Loucy (cell line): Measurements from ENCODE around the gene GMIP.

Experiments
- EZH2phosphoT487 ChIP-seq: fragments of 200-600 bp; IDR thresholded peaks from 2 replicates; pipeline ENCODE4 v1.6.1; 2018; ENCODE audit warnings: antibody characterized with exemption, mild to moderate bottlenecking, moderate library complexity, borderline replicate concordance
- TF ChIP-seq, protein P1 (sequence below): fragments of 200-600 bp; sonication (generic); conservative IDR thresholded peaks from 2 replicates; pipeline ENCODE4 v1.5.1; 2014; ENCODE audit warnings: mild to moderate bottlenecking, antibody characterized with exemption, low read length

DNA sequence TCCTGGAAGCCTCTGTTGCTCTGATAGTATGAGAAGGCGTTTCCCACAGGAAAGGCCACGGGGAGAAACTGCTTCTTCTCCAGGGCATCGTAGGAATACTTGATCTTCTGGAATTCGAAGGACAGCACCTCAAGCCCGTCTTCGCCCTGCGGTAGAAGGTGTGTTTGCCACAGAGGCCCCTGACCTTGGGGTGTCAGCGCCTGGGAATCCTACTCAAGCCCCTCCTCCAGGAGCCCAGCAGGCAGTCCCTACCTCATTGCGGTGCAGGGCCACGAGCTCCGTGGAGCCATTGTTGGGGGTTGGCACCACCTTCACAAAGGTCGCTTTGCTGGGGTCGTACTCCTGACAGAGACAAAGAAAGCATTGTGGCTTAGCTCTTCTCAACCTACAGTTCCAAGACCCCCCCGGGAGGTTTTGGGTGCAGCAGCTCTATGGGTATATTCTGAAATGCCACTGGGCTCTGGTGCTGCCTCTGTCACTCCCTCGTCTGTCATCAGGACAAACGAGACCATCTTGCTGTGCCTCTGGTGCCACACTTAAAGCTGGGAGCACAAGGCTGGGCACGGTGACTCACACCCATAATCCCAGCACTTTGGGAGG, 16.3 kb upstream of the GMIP start:
- TF ChIP-seq, protein P1, sequence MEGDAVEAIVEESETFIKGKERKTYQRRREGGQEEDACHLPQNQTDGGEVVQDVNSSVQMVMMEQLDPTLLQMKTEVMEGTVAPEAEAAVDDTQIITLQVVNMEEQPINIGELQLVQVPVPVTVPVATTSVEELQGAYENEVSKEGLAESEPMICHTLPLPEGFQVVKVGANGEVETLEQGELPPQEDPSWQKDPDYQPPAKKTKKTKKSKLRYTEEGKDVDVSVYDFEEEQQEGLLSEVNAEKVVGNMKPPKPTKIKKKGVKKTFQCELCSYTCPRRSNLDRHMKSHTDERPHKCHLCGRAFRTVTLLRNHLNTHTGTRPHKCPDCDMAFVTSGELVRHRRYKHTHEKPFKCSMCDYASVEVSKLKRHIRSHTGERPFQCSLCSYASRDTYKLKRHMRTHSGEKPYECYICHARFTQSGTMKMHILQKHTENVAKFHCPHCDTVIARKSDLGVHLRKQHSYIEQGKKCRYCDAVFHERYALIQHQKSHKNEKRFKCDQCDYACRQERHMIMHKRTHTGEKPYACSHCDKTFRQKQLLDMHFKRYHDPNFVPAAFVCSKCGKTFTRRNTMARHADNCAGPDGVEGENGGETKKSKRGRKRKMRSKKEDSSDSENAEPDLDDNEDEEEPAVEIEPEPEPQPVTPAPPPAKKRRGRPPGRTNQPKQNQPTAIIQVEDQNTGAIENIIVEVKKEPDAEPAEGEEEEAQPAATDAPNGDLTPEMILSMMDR = no peak
- TF ChIP-seq EZH2phosphoT487 = no peak
